GM12891 (cell line): ENCODE measurements around the gene AGPS.

ENCODE experiments used
- PAX5 ChIP-seq: IDR thresholded peaks from 2 replicates; pipeline ENCODE4 v1.6.1; 2011; ENCODE audit warnings: low read length, moderate library complexity, mild to moderate bottlenecking; ENCODE audit not compliant: insufficient read depth, severe bottlenecking
- POLR2A ChIP-seq: IDR thresholded peaks from 2 replicates; pipeline ENCODE4 v1.6.1; 2011; ENCODE audit warnings: low read depth, low read length, control low read depth
- POLR2AphosphoS5 ChIP-seq: IDR thresholded peaks from 2 replicates; pipeline ENCODE4 v1.6.1; 2011; ENCODE audit warnings: low read depth, low read length, control low read depth
- SPI1 ChIP-seq: IDR thresholded peaks from 2 replicates; pipeline ENCODE4 v1.6.1; 2011; ENCODE audit warnings: low read depth, low read length, control low read depth

GRCh38 chr2:177413703-177414102 is 21.1 kb downstream of the AGPS start:
- TF ChIP-seq POLR2A (no peak), SPI1 (no peak), PAX5 (no peak), POLR2AphosphoS5 (no peak)
